ENCODE results near the gene TAF11L6.
"Not testable (repeated sequence)": the region's sequence is repeated elsewhere in the genome, so short reads cannot be mapped to it uniquely, and the experiment has no call there.

TAF11L6 gene

DNA sequence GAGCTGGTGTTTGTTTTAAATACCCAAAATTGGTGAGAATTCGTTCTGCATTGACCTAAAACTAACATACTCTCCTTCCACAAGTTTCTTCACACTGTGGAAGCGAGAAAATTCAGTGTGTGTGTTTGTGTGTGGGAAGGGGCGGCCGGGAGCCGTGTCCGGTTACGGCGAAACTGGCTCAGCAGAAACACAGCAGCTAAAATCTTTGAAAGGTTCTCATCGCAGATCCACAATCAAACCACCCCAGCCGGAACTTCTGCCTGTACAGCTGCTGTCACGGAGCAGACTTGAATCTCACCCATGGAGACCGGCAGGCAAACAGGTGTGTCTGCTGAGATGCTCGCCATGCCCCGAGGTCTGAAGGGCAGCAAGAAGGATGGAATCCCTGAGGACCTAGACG, at the start of gene TAF11L6:
Gene TAF11L6 (plus strand): TSS at position 301 of the 400 bp plus-strand sequence.
- DNase-seq: not testable (repeated sequence)

DNA sequence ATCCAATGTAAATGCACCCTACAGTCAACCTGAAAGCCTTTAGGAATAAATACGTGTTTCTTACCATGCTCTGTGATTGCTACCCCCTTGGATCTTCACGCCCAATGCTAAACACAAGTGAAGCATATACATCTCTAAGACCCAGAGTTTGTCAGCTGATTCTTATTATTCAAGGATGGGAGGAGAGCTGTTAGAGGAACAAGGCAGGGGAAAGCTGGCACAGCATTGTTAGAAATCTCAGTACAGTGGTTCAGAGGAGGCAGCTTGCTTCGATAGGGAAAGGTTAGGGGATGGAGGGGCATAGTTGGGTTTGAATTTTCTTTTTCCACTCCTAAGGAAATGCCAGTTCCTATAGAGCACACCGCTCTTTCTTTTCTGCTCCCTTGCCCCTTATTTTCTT, 47.1 kb upstream of the TAF11L6 start:
- DNase-seq: no peak

DNA sequence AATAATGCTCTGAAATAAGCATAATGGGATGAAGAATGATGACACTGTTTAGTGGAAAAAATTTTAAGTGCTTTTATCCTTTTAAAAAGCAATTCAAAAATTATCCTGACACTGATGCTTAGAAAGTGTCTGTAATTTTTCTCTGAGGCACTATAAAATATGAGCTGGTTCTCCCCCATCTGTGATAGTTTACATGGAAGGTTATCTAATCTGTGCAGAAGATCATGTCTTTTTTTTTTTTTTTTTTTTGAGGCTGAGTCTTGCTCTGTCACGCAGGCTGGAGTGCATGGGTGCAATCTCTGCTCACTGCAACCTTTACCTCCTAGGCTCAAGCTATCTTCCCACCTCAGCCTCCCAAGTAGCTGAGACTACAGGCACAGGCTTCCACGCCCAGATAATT, 45.7 kb upstream of the TAF11L6 start:
- no peak for DNase-seq

DNA sequence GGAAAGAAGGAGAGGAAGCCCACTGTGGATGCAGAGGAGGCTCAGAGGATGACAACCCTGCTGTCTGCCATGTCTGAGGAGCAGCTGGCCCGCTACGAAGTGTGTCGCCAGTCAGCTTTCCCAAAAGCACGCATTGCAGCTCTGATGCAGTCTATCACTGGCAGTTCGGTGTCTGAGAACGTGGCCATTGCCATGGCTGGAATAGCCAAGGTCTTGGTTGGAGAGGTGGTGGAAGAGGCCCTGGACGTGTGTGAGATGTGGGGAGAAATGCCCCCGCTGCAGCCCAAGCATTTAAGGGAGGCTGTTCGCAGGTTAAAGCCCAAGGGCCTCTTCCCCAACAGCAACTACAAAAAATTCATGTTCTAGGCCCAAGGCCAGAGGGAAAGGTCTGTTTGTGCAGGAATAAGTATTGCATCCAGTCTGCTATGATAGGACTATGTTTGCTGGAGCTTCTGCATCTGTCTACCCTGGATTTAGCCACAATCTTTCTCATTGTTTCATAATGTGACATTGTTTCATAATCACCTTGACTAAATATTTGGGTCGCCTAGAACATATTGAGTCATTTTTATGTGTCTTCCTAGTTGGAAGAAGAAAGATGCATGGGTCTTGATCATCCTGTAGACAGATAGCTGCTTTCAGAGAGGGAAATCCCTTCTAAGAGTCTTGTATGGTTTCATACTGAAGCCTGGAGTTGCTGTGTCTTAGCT, 41.9 kb upstream of the TAF11L6 start:
- not testable (repeated sequence) for DNase-seq

DNA sequence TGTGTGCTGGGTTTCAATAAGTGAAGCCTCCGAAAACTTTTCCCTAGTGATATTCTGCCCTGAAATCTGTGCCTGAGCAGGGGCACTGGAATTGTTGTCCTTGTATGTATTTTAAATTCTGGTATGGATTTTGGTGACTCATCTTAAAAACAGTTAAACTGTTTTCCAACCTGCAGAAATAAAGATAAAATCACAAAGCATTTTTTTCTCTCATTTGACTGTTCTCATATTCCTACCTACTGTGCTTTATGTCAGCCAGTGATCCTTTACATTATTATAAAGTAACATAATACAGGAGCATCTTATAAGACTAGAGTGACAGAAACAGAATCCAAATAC, 41.3 kb upstream of the TAF11L6 start:
- DNase-seq: no peak

DNA sequence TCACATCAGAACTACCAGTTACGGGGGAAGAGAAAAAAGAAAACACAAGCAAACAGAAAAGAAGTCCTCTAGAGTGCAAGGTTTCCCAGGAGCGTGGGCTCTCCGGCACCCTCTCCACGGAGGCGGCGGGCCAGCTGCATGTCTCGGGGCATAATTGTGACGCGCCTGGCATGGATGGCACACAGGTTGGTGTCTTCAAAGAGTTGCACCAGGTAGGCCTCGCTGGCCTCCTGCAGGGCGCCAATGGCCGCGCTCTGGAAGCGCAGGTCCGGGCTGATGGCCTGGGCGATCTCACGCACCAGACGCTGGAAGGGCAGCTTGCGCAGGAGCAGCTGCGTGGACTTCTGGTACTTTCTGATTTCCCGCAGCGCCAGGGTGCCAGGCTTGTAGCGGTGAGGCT, 37.2 kb upstream of the TAF11L6 start:
- DNase-seq: not testable (repeated sequence)

DNA sequence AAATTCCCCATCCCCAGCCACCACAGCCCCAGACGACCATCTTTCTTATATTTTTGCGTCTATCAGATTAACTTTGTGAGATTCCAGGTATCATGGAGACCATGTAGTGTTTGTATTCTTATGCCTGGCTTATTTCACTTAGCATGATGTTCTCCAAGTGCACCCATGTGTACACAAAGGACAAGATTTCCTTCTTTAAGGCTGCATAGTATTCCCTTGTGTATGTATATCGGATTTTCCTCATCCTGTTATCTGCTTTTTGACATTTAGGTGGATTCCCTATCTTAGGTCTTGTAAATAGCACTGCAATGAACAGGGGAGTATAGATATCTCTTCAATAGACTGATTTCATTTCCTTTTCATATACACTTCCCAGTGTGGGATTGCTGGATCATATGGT, 35.7 kb upstream of the TAF11L6 start:
- DNase-seq: no peak

DNA sequence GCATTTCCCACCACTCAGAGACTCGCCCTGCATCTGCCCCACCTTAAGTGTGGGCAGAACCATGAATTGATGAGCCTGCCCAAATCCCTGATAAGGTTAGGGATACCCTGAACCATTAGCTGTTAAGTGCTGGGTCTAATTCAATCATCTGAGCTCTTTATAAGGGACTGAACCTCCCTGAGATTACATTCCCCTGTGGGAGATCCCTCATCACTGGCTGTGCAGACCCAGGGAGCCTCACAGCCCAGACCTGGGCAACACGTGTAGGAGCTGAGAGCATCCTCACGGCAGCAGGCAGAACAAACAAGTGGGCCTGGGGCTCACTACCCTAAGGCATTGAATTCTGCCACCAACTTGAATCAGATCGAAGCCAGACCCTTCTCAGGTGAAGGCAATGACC, 31.0 kb upstream of the TAF11L6 start:
- DNase-seq: no peak

DNA sequence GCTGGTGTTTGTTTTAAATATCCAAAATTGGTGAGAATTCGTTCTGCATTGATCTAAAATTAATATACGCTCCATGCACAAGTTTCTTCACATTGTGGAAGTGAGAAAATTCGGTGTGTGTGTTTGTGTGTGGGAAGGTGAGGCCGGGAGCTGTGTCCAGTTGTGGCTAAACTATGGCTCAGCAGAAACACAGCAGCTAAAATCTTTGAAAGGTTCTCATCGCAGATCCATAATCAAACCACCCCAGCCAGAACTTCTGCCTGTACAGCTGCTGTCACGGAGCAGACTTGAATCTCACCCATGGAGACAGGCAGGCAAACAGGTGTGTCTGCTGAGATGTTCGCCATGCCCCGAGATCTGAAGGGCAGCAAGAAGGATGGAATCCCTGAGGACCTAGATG, 30.5 kb upstream of the TAF11L6 start, which contains the start of gene TAF11L2:
Gene TAF11L2 (plus strand): TSS at position 301 of the 400 bp plus-strand sequence.
- not testable (repeated sequence) for DNase-seq

DNA sequence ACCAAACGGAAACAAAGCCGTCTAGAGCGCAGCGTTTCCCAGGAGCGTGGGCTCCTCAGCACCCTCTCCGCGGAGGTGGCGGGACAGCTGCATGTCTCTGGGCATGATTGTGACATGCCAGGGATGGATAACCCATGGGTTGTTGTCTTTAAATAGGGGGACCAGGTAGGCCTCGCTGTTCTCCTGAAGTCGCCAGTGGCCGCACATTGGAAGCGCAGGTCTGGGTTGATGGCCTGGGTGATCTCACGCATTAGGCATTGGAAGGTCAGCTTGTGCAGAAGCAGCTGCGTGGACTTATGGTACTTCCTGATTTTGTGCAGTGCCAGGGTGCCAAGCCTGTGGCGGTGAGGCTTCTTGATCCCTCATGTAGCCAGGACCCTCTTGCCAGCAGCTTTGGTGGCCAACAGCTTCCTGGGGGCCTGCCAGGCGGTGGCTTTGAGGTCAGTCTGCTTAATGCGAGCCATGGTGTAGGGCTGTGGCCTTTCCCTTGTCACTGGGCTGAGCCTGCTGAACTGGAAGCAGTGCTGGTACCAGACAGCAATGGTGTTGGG, 16.6 kb upstream of the TAF11L6 start:
- DNase-seq: no peak

DNA sequence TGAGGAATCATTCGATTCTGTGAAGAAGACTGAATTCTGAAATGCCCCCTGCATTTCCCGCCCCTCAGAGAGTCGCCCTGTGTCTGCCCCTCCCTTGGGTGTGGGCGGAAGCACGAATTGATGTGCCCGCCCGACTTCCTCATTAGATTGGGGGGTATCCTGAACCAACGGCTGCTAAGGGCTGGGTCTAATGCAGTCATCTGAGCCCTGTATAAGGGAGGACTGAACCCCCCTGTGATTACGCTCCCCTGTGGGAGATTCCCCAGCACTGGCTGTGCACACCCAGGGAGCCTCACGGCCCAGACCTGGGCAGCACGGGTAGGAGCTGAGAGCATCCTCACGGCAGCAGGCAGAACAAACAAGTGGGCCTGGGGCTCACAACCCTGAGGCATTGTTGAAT, 10.9 kb upstream of the TAF11L6 start:
- not testable (repeated sequence) for DNase-seq

DNA sequence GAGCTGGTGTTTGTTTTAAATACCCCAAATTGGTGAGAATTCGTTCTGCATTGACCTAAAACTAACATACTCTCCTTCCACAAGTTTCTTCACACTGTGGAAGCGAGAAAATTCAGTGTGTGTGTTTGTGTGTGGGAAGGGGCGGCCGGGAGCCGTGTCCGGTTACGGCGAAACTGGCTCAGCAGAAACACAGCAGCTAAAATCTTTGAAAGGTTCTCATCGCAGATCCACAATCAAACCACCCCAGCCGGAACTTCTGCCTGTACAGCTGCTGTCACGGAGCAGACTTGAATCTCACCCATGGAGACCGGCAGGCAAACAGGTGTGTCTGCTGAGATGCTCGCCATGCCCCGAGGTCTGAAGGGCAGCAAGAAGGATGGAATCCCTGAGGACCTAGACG, 10.4 kb upstream of the TAF11L6 start, which contains the start of gene TAF11L3:
Gene TAF11L3 (plus strand): TSS at position 301 of the 400 bp plus-strand sequence.
- DNase-seq: not testable (repeated sequence)

DNA sequence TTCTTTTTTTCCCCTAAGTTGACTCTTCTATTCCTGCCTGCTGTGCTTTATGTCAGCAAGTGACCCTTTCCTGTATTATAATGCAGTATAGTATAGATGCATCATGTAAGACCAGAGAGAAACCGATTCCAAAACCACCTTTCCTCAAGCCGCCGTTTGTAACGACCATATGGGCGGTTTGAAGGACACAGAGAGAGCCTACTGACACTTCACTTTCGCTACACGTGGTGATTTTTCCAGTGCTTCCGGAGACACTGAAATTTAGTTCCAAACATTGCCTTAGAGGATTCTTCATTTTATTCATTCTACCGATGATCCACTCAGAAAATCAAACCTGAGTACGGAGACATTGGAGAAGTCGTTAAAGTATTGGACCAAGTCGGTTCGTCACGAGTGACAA, 9.0 kb upstream of the TAF11L6 start:
- not testable (repeated sequence) for DNase-seq

DNA sequence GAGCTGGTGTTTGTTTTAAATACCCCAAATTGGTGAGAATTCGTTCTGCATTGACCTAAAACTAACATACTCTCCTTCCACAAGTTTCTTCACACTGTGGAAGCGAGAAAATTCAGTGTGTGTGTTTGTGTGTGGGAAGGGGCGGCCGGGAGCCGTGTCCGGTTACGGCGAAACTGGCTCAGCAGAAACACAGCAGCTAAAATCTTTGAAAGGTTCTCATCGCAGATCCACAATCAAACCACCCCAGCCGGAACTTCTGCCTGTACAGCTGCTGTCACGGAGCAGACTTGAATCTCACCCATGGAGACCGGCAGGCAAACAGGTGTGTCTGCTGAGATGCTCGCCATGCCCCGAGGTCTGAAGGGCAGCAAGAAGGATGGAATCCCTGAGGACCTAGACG, 7.0 kb upstream of the TAF11L6 start, which contains the start of gene TAF11L4:
Gene TAF11L4 (plus strand): TSS at position 301 of the 400 bp plus-strand sequence.
- not testable (repeated sequence) for DNase-seq

DNA sequence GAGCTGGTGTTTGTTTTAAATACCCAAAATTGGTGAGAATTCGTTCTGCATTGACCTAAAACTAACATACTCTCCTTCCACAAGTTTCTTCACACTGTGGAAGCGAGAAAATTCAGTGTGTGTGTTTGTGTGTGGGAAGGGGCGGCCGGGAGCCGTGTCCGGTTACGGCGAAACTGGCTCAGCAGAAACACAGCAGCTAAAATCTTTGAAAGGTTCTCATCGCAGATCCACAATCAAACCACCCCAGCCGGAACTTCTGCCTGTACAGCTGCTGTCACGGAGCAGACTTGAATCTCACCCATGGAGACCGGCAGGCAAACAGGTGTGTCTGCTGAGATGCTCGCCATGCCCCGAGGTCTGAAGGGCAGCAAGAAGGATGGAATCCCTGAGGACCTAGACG, 3.5 kb upstream of the TAF11L6 start, which contains the start of gene TAF11L5:
Gene TAF11L5 (plus strand): TSS at position 301 of the 400 bp plus-strand sequence.
- DNase-seq: not testable (repeated sequence)

DNA sequence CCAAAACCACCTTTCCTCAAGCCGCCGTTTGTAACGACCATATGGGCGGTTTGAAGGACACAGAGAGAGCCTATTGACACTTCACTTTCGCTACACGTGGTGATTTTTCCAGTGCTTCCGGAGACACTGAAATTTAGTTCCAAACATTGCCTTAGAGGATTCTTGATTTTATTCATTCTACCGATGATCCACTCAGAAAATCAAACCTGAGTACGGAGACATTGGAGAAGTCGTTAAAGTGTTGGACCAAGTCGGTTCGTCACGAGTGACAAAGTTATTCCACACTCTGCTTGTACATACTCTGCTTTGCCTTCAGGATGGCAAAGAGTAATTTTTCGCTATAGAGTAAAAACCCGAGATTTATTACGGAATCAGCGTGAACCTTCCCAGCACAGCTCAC, 2.0 kb upstream of the TAF11L6 start:
- peak; percentile 5 to 10 for DNase-seq

Data from CD4-positive, alpha-beta T cell treated with Interleukin-1 beta for 1 hour (primary cell).